Kidney epithelial cell (primary cell): ENCODE measurements around the gene CAMK2G. TPM values are rescaled to one million over a fixed set of nuclear protein-coding genes. Genes with fewer than 3 reads are reported as not detected.

Experiments
- DNase-seq: peaks from one replicate; pipeline ENCODE4 v3.0.0-alpha.2; 2010; ENCODE audit warnings: low read depth
- H3K27me3 ChIP-seq: 2 replicates; pipeline ENCODE4 v1.6.0; 2011; ENCODE audit warnings: low read length; ENCODE audit not compliant: control insufficient read depth, insufficient read depth
- H3K36me3 ChIP-seq: 2 replicates; pipeline ENCODE4 v1.5.1; 2011; ENCODE audit warnings: low read length; ENCODE audit not compliant: control insufficient read depth, insufficient read depth
- H3K4me3 ChIP-seq: 2 replicates; pipeline ENCODE4 v1.5.1; 2011; ENCODE audit warnings: low read depth, mild to moderate bottlenecking, control low read depth, low read length
- total RNA-seq: library from RNA; depleted of rRNA; stranded (reverse); fragments of >200 nt; gene quantifications from 2 replicates; pipeline ENCODE4 v1.2.3, GENCODE V29; 2015
- TF ChIP-seq, protein P1 (sequence below): IDR thresholded peaks from 2 replicates; pipeline ENCODE4 v1.5.1; 2011; ENCODE audit warnings: mild to moderate bottlenecking, moderate library complexity, low read length, control low read depth, inconsistent platforms; ENCODE audit not compliant: insufficient read depth, poor library complexity, severe bottlenecking

CAMK2G gene
- total RNA-seq, 1 donor from 2014 or later: 12.7 TPM

DNA sequence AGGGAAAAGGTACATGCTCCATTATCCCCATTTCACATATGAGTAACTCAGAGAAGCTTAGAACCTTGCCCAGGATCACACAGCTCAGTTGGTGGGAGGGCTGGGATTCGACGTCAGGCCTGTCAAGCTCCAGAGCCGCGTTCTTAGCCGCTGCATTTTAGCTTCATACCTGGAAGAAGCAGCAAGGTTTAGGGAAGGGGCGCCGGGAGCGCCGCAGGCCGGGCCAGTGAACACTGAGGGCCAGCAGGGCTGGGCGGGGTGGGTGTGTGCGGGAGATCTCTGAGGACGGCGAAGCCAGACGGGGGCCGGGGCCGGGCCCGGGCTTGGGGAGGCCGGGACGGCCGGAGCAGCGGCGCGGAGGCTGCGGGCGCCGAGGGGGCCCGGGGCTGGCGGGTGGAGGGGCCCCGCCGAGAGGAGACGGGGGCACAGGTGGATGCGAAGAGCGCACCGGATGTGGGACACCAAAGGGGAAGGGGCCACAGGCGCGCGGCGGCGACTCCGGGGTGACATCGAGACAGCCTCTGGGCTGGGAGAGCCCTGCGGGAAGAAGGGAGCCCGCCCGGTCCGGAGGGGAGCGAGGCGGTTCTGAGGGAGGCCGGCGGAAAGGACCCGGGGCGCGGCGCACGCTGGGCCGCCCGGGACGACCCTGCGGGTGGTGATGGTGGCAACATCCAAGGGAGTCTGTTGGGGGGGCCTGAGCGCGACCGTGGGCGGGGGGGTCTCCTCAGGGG lies 63.5 kb downstream of the CAMK2G start:
- TF ChIP-seq, protein P1, sequence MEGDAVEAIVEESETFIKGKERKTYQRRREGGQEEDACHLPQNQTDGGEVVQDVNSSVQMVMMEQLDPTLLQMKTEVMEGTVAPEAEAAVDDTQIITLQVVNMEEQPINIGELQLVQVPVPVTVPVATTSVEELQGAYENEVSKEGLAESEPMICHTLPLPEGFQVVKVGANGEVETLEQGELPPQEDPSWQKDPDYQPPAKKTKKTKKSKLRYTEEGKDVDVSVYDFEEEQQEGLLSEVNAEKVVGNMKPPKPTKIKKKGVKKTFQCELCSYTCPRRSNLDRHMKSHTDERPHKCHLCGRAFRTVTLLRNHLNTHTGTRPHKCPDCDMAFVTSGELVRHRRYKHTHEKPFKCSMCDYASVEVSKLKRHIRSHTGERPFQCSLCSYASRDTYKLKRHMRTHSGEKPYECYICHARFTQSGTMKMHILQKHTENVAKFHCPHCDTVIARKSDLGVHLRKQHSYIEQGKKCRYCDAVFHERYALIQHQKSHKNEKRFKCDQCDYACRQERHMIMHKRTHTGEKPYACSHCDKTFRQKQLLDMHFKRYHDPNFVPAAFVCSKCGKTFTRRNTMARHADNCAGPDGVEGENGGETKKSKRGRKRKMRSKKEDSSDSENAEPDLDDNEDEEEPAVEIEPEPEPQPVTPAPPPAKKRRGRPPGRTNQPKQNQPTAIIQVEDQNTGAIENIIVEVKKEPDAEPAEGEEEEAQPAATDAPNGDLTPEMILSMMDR: no peak
- Histone ChIP-seq H3K4me3 (peak overlapping the region; percentile 83), H3K27me3 (no peaks in the 10 kb centered on the region), H3K36me3 (no peaks in the 10 kb centered on the region)
- DNase-seq: no peak

DNA sequence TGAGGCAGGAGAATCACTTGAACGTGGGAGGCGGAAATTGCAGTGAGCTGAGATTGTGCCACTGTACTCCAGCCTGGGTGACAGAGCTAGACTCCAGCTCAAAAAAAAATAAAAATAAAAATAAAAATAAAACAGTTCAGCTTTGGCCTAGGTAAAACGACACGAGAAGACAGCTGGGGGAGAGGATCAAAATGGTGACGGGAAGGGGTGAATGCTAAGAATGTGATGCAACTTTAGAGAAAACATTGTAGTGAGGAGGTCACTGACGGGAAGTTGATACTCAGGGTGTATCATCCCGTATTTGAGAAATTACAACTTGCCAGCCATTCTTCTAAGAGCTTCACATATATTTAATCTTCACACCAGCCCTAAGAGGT lies 64.0 kb downstream of the CAMK2G start:
- TF ChIP-seq, protein P1: no peak
- Histone ChIP-seq H3K4me3 (peak overlapping the region; percentile 83), H3K36me3 (no peaks in the 10 kb centered on the region), H3K27me3 (no peaks in the 10 kb centered on the region)
- DNase-seq: no peak

DNA sequence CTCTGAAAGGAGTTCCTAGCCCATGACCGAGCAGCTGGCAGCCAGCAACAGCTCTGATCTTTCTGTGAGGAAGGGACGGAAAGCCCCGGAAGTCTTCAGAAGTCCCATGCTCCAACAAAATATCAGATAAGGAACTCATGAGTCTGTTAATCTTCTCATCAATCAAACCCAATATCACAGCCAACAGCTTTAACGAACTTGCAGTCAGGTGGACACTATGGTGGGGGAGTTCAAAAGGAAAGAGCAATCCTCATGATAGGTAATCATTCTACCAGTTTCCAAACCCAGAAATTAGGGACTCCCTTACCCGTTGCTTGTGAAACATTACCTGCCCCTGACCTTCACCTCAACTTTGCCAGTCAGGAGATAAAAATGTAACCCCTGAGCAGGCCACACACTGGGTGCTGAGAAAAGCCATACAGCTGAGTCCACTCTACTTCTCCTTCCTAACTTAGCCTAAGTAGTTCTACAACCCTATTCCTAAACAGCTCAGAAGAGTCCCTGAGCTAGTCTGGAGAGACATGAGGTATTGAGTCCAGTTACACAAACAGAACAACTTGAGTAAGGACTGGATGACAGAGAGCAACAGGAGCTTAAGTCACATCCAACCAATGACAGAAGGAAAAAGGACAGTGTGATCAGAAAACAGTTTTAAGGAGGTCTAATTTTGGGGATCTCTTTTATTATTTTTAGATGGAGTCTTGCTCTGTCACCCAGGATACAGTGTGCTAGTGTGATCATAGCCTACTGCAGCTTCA lies 65.1 kb downstream of the CAMK2G start:
- Histone ChIP-seq H3K4me3 (no peak overlapping the region), H3K27me3 (no peaks in the 10 kb centered on the region), H3K36me3 (no peaks in the 10 kb centered on the region)
- DNase-seq: no peak
- TF ChIP-seq, protein P1: no peak

GRCh38 chr10:73808021-73808815 lies 66.1 kb downstream of the CAMK2G start:
- TF ChIP-seq, protein P1: no peak
- H3K4me3 ChIP-seq: no peak overlapping the region
- no peaks in the 10 kb centered on the region for H3K36me3 ChIP-seq
- no peaks in the 10 kb centered on the region for H3K27me3 ChIP-seq
- DNase-seq: no peak

- Histone ChIP-seq H3K4me3 (no peak overlapping the region), H3K27me3 (no peaks in the 10 kb centered on the region), H3K36me3 (no peaks in the 10 kb centered on the region)
- DNase-seq: no peak
- TF ChIP-seq, protein P1: no peak
Measured at GRCh38 chr10:73807471-73807870, 66.9 kb downstream of the CAMK2G start.
